ENCODE data around the gene CTNND1. TPM values are rescaled to one million over a fixed set of nuclear protein-coding genes. Genes with fewer than 3 reads are reported as not detected.

Gene CTNND1
- total and polyA plus RNA-seq, 3 donors from 2014 or later = 134 to 227 (median 178) TPM

GRCh38 chr11:57762235-57762861 is 746 bp downstream of the CTNND1 start:
- peak; percentile 41 for DNase-seq
- H3K4me1 ChIP-seq = peaks cover 16% of the 10 kb centered on the region
- no peaks in the 10 kb centered on the region for H3K36me3 ChIP-seq (ENCODE audit: low read depth, missing control alignments)
- intact Hi-C loops (cut with DNase I; ENCODE audit: low total_unique reads) = no loop called here
- peak overlapping the region; percentile 63 to 64 for H3K4me3 ChIP-seq
- H3K27me3 ChIP-seq = no peaks in the 10 kb centered on the region
- H3K9me3 ChIP-seq = no peaks in the 10 kb centered on the region
- 0 to 1% methylated on average over 9 of the region's 9 CpGs for WGBS, 2 donors
- TF ChIP-seq CTCF (IDR thresholded peaks at IDR 0.05) (no peak), POLR2A (IDR thresholded peaks at IDR 0.05) (no peak)
- H3K27ac ChIP-seq = peak overlapping the region; percentile 76 to 93

GRCh38 chr11:57763568-57763967 is 2.0 kb downstream of the CTNND1 start:
- WGBS, 2 donors = 31 to 50% methylated on average over 1 of the region's 1 CpG
- Histone ChIP-seq H3K4me1 (peaks cover 21% of the 10 kb centered on the region), H3K27ac (peak overlapping the region; percentile 76 to 93), H3K4me3 (peak overlapping the region; percentile 63 to 64), H3K27me3 (no peaks in the 10 kb centered on the region), H3K36me3 (ENCODE audit: low read depth, missing control alignments) (no peaks in the 10 kb centered on the region), H3K9me3 (no peaks in the 10 kb centered on the region)
- intact Hi-C loops (cut with DNase I; ENCODE audit: low total_unique reads) = no loop called here
- TF ChIP-seq POLR2A (IDR thresholded peaks at IDR 0.05) (no peak), CTCF (IDR thresholded peaks at IDR 0.05) (peak in 2 of 3 experiments; percentile 23 to 38)
- DNase-seq = no peak

- no peak for TF ChIP-seq POLR2A (IDR thresholded peaks at IDR 0.05)
- no peak for TF ChIP-seq CTCF (IDR thresholded peaks at IDR 0.05)
- DNase-seq = no peak
- intact Hi-C loops (cut with DNase I; ENCODE audit: low total_unique reads) = no loop called here
- Histone ChIP-seq H3K36me3 (ENCODE audit: low read depth, missing control alignments) (no peaks in the 10 kb centered on the region), H3K4me1 (peaks cover 22% of the 10 kb centered on the region), H3K27me3 (no peaks in the 10 kb centered on the region), H3K27ac (peak overlapping the region; percentile 76 to 93), H3K9me3 (no peaks in the 10 kb centered on the region), H3K4me3 (peak overlapping the region; percentile 63 to 64)
- WGBS, 2 donors = 31 to 48% methylated on average over 4 of the region's 4 CpGs
Observed at GRCh38 chr11:57764021-57764420, 2.4 kb downstream of the CTNND1 start.

- H3K4me1 ChIP-seq = peaks cover 22% of the 10 kb centered on the region
- 25 to 49% methylated on average over 2 of the region's 2 CpGs for WGBS, 2 donors
Observed at GRCh38 chr11:57764566-57764965, 3.0 kb downstream of the CTNND1 start.

More at GRCh38 chr11:57764566-57764965, 3.0 kb downstream of the CTNND1 start:
- no peak for TF ChIP-seq CTCF (IDR thresholded peaks at IDR 0.05)
- no peak for TF ChIP-seq POLR2A (IDR thresholded peaks at IDR 0.05)
- intact Hi-C loops (cut with DNase I; ENCODE audit: low total_unique reads) = no loop called here
- no peaks in the 10 kb centered on the region for H3K9me3 ChIP-seq
- H3K27ac ChIP-seq = peak overlapping the region; percentile 8 to 76
- no peak for DNase-seq
- peak overlapping the region in 1 of 2 donors; percentile 64 for H3K4me3 ChIP-seq
- H3K27me3 ChIP-seq = no peaks in the 10 kb centered on the region
- no peaks in the 10 kb centered on the region for H3K36me3 ChIP-seq (ENCODE audit: low read depth, missing control alignments)

Measured in testis (tissue), 3 donors.